ENCODE data around the gene RUNX2.

The RUNX2 gene

GRCh38 chr6:45690846-45691245, 362.7 kb downstream of the RUNX2 start:
- no peak for TF ChIP-seq ZFX (IDR thresholded peaks at IDR 0.05)
- TF ChIP-seq CTCF (conservative IDR thresholded peaks at IDR 0.05), result no peak
- H3K27ac ChIP-seq, result no peak overlapping the region

- TF ChIP-seq ZFX (IDR thresholded peaks at IDR 0.05) (no peak), CTCF (conservative IDR thresholded peaks at IDR 0.05) (no peak)
- H3K27ac ChIP-seq, result no peak overlapping the region
Measured at GRCh38 chr6:45691426-45691825, 363.3 kb downstream of the RUNX2 start.

- TF ChIP-seq CTCF (conservative IDR thresholded peaks at IDR 0.05), result no peak
- no peak for TF ChIP-seq ZFX (IDR thresholded peaks at IDR 0.05)
- no peak overlapping the region for H3K27ac ChIP-seq
Measured at GRCh38 chr6:45692021-45692420, 363.9 kb downstream of the RUNX2 start.

DNA sequence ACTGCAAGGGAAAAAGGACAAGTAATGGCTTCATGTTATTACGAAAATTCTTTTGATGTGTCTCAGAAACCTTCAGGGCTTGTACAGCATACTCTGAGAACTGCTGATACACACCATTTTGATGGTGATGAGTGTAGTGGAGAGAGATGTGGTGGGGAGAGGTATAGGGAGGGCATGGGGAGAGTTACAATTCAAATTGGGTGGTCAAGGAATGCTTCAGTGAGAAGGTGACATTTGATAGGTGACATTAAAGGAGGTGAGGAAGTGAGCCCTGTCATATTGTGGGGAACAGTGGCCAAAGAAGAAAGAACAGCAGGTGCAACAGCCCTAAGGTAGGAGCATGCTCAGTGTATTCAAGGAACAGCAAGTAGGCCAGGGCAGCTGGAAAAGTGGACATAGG, 368.6 kb downstream of the RUNX2 start:
- TF ChIP-seq ZFX (IDR thresholded peaks at IDR 0.05), result no peak
- no peak for TF ChIP-seq CTCF (conservative IDR thresholded peaks at IDR 0.05)
- H3K27ac ChIP-seq, result no peak overlapping the region

DNA sequence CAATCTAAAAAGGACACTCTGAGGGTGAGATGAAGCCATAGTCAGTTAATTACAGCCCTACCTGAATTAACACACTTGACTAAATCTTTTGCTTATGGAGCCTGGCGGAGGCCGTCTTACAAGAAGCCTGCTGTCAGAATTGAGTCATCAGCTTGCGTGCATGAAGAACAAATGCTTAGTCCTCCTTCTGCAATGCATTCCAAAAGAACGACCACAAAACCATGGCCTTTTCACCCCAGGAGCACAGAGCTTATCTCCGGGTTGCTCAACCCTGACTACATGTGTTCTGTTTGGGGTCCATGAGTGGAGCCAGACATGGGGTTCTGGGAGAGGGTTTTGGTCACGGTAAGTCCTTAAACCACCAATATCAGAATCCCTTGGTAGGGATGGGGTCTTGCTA, 369.5 kb downstream of the RUNX2 start:
- TF ChIP-seq ZFX (IDR thresholded peaks at IDR 0.05) (no peak), CTCF (conservative IDR thresholded peaks at IDR 0.05) (no peak)
- H3K27ac ChIP-seq, result no peak overlapping the region

DNA sequence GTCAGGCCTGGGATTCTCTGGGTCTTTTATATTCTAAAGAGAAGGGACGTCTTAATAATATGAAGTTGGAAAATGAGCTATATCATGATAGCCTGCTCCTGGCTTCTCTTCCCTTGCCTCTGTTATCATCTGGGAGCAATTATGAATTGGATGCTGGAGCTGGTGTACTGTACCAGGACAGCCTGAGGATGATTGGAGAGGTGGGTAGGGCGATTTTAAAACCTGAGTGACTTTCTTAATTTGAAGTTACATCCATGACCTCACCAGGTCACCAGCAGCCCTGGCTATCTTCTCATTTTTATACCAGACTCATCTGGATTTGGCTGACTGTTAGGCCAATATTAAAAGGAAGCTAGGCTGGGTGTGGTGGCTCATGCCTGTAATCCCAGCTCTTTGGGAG, 369.9 kb downstream of the RUNX2 start:
- TF ChIP-seq CTCF (conservative IDR thresholded peaks at IDR 0.05) (no peak), ZFX (IDR thresholded peaks at IDR 0.05) (no peak)
- no peak overlapping the region for H3K27ac ChIP-seq

DNA sequence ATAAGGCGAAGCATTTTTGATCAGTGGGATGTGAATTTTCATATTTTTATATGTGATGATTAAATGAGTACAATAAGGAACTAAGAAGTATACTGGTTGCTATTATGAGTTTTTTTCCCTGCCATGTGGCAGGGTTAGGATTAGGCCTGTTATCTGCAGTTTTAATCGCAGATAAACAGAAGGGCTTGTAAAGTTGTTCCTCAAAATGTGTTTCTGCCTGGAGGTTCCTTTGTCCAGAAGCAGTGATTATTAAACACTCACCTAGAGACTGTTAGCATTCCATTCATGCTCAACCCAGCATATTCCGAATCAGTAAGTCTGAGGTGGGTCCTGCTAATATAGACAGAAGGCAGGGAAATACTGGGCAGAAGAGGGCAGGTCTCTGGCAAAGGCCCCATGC, 371.5 kb downstream of the RUNX2 start:
- peak overlapping the region; percentile 56 for H3K27ac ChIP-seq
- TF ChIP-seq ZFX (IDR thresholded peaks at IDR 0.05) (no peak), CTCF (conservative IDR thresholded peaks at IDR 0.05) (no peak)

Data from C4-2B (cell line).